Bronchial epithelial cell (primary cell): ENCODE data around the gene NFYC. TPM values are rescaled to one million over a fixed set of nuclear protein-coding genes. Genes with fewer than 3 reads are reported as not detected.

ENCODE experiments used
- DNase-seq: peaks from one replicate; pipeline ENCODE4 v3.0.0-alpha.2; 2010; ENCODE audit warnings: low read depth
- FAIRE-seq: peaks from 2 replicates; lab custom pipeline; 2011; peaks lifted over from hg19 to GRCh38; lab: Jason Lieb, UNC
- H3K27me3 ChIP-seq: 2 replicates; pipeline ENCODE4 v1.5.1; 2011; ENCODE audit warnings: low read length; ENCODE audit not compliant: control insufficient read depth, insufficient read depth
- H3K36me3 ChIP-seq: 2 replicates; pipeline ENCODE4 v1.5.1; 2011; ENCODE audit warnings: low read length; ENCODE audit not compliant: control insufficient read depth, insufficient read depth
- H3K4me3 ChIP-seq: 2 replicates; pipeline ENCODE4 v1.5.1; 2011; ENCODE audit warnings: mild to moderate bottlenecking, low read depth, low read length, control low read depth
- total RNA-seq: library from RNA; depleted of rRNA; stranded (reverse); fragments of >200 nt; gene quantifications from 2 replicates; pipeline ENCODE4 v1.2.1, GENCODE V29; 2014
- TF ChIP-seq, protein P1 (sequence below): IDR thresholded peaks from 2 replicates; pipeline ENCODE4 v1.5.1; 2011; ENCODE audit warnings: mild to moderate bottlenecking, moderate library complexity, low read length, control low read depth, inconsistent platforms; ENCODE audit not compliant: insufficient read depth, severe bottlenecking

The NFYC gene
- total RNA-seq, 1 donor from 2014 or later = 22.9 TPM

DNA sequence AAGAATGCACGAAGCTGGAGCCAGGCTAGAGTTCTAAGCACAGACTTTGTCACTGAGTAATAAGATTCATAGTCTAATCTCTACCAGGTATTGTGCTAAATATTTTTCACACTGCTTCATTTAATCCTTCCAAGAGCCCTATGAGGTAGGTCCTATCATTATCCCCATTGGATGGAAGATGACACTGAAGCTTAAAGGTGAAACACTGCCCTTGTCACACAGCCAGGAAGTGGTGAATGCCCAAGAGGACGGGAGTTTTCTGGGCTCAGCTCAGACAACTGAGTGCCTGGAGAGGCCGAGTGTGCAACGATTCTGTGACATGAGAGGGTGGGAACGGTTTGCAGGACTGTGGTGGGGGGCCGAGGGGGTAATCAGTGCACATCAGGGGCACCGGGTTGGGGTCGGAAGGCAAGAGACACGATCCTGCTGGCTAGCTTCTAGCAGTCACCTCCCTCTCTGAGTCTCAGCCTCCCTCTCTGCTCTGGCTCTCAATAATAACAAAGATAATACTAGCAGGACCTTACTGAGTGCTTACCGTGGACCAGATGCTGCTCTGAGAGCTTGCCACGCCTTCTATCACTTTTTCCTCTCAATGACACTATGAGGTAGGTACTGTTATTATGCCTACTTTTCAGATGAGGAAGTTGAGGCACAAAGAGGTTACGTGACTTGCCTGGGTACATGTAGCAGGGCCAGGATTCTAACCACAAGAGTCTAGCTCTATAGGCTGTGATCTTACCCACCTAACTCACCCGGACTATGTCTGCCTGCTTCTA, 104.5 kb downstream of the NFYC start:
- TF ChIP-seq, protein P1, sequence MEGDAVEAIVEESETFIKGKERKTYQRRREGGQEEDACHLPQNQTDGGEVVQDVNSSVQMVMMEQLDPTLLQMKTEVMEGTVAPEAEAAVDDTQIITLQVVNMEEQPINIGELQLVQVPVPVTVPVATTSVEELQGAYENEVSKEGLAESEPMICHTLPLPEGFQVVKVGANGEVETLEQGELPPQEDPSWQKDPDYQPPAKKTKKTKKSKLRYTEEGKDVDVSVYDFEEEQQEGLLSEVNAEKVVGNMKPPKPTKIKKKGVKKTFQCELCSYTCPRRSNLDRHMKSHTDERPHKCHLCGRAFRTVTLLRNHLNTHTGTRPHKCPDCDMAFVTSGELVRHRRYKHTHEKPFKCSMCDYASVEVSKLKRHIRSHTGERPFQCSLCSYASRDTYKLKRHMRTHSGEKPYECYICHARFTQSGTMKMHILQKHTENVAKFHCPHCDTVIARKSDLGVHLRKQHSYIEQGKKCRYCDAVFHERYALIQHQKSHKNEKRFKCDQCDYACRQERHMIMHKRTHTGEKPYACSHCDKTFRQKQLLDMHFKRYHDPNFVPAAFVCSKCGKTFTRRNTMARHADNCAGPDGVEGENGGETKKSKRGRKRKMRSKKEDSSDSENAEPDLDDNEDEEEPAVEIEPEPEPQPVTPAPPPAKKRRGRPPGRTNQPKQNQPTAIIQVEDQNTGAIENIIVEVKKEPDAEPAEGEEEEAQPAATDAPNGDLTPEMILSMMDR = no peak
- no peaks in the 10 kb centered on the region for H3K36me3 ChIP-seq
- DNase-seq = no peak
- H3K4me3 ChIP-seq = no peak overlapping the region
- no peaks in the 10 kb centered on the region for H3K27me3 ChIP-seq
- peak; percentile 47 for FAIRE-seq

DNA sequence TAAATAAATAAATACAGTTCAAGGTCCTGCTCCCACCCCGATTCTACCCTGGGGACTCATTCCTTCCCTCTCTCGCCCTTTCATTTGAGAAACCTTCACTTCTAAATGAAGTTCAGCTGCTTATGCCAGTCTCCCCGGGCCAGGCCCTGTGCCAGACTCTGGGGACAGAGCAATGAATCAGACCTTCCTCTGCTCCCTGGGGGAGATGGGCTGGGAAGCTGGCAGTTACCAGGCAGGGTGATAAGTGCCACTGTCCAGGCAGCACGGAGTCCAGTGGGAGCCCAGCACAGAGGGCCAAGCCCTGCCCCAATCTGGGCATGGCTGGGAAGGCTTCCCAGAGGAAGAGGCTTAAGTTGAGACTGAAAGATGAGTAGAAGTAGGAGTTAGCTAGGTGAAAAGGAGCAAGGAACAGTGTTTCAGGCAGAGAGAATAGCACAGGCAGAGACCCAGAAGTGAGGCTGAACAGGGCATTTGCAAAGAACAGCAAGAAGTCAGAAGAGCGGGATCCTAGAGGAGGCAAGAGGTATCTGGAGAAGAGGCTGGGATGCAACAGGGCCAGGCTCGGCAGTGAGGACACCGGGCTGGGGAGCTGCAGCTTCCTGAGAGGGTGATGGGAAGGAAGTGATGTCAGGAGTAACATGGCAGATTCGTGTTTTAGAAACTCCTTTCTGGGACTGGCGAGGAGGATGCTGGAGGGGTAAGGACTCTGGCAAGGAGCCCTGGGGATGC, 105.6 kb downstream of the NFYC start:
- no peaks in the 10 kb centered on the region for H3K36me3 ChIP-seq
- DNase-seq (no peak), FAIRE-seq (no peak)
- TF ChIP-seq, protein P1 = no peak
- H3K4me3 ChIP-seq = no peak overlapping the region
- H3K27me3 ChIP-seq = no peaks in the 10 kb centered on the region

DNA sequence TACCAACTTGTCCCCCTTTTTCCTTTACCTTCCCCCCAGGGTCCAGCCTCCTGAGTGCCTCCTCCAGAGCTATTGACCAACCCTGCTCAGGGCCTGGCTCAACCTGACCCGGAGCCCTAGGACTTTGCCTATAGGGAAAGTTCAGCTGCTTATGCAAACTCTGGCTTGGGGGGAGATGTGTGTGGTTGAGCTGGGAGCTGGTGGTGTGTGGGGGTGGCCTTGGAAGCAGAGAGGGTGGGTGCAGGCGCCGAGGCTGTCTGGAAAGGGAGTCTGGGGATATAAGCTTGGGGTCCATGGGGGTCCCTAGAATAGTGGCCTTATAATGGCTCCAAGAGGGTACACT, 106.1 kb downstream of the NFYC start:
- Histone ChIP-seq H3K36me3 (no peaks in the 10 kb centered on the region), H3K4me3 (no peak overlapping the region), H3K27me3 (no peaks in the 10 kb centered on the region)
- DNase-seq (no peak), FAIRE-seq (no peak)
- TF ChIP-seq, protein P1 = no peak

DNA sequence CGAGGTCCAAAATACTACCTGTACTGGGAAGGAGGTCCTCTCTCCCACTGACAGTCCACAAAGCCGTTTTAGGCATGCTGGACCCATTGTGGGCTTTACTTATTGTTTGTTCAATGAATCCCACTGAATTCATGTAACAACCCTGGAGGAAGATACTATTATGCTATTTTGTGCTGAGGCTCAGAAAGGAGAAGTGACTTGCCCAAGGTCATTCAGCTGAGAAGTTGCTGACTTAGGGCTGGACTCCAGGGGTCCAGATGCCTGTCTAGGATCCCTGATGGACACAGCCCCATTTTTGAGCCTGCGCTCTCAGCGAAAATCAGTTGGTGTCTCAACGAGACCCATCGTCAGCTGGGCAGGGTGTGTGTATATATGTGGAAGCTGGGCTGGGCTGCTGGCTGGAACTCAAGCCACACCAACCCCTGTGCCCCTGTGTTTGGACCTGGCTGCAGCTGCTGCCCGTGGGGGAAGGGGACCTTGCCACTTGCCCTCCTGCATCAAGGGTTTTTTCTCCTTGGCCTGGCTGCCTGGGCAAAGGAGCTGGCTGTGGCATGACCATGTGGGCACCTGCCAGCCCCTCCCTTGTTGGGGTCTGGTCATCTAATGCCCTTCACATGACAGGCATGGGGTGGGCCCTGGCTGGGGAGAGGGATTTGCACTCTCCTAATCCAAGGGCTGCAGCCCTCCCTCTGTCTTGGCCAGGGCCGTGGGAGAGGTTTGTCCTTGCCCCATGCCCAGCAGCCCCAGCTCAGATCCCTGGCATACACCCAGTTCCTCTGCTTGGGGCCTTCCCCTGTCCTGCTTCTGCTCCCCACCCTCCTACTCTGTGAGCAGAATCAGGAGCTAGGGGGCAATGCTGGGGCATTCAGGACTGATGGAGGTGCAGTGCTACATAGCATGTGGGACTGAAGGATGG, 107.1 kb downstream of the NFYC start:
- FAIRE-seq (no peak), DNase-seq (no peak)
- H3K4me3 ChIP-seq = no peak overlapping the region
- no peaks in the 10 kb centered on the region for H3K36me3 ChIP-seq
- TF ChIP-seq, protein P1 = no peak
- H3K27me3 ChIP-seq = no peaks in the 10 kb centered on the region

DNA sequence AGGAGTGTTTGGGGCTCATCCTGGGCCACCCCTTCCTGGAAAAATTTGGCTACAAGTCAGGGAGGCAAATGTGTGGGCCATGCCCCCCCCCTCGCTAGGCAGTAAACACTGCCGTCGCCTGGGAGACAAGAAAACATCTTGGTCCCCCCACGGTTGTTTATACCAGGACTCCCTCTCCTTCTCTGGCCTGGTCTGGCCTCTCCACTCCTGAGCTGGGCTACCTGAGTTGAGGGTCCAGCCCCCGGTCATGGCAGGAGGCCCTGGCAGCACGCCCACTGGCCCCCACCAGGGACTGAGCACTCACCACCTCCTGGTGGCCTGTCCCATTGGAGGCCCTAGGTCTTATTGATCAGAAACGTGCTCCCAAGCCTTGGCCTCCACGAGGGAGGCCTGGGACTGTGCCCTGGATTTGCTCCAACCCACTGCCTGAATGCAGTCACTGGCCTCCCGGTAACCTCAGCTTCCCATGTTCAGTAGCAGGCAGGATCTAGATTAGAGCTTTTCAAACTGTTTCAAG, 107.9 kb downstream of the NFYC start:
- H3K36me3 ChIP-seq = no peaks in the 10 kb centered on the region
- FAIRE-seq (no peak), DNase-seq (no peak)
- H3K4me3 ChIP-seq = no peak overlapping the region
- H3K27me3 ChIP-seq = no peaks in the 10 kb centered on the region
- TF ChIP-seq, protein P1 = no peak
